ENCODE data around the gene SPAG9.
A peak's percentile ranks its signal among the peaks of the same experiment; 100 is the strongest.

The SPAG9 gene

DNA sequence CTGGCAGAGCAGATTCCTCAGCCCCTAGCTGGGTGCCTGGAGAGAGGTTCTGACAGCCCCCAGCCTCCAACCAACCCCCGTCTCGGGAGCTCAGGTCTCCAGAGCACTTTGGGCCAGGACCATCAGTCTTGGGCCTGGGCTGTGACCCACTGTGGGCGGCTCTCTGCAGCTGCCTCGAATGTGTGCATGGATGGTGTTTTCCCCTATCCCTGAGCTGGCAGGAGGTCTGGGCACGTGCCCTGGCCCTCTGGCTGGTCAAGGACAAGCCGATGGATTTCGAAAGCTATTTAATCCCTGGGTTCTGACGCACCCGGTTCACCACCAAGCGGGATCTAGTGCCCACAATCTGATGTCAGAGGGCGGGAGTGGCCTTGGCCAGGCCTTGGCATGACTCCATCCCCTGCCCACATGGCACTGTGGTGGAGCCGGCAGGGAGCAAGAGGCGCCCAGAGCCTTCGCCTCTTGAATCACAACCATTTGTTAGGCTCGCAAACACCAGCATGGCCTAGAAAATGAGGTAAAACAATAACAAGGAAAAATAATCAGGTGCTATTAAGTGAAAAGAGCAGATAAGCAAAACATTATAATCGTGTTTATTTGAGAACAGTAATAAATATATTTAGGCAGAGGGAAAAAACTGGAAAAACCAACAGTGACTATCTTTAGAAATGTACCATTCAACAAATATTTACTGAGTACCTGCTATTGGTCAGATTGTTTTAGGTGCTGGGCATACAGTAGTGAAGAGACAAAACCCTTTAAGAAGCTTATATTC, 185.3 kb downstream of the SPAG9 start:
- no peak for DNase-seq

DNA sequence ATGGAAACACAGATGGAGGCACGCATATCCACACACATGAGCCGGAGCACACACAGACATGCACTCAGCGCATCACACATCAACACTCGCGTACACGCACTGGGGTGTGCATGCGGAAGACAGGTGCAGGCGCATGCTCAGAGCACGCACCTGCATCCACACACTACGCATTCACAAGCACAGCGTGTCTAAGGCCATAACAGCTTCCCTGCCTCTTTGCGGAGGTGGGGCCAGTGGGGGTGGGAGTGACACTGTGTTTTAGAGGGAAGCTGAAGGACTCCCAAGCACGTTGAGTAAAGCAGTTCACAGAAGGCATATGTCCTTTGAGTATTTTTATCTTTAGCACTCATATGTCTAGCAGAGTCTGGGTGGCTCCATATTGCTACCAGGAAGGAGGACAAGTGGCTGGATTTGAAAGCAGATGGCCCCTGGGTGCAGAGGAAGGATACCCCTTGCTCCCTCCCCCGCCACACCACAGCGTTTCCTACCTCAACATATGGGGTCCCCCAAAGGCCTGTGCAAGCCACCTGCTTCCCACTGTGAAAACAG, 185.9 kb downstream of the SPAG9 start:
- no peak for DNase-seq

DNA sequence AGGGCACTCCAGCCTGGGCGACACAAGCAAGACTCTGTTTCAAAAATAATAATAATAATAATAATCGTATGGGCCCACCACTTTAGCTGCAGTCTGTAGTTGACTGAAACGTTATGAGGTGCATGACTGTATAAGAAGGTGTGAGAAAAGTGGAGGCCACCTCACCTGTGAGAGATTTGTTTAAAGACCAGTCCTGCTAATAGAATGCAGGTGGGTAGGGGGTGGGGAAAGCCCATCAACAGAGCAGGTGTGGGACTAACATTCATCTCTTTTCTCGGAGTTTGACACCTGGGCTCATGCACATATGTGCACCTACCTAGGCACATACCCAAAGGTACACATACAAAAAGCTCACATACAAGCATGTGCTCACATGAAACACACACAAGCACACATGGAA, 186.5 kb downstream of the SPAG9 start:
- no peak for DNase-seq

DNA sequence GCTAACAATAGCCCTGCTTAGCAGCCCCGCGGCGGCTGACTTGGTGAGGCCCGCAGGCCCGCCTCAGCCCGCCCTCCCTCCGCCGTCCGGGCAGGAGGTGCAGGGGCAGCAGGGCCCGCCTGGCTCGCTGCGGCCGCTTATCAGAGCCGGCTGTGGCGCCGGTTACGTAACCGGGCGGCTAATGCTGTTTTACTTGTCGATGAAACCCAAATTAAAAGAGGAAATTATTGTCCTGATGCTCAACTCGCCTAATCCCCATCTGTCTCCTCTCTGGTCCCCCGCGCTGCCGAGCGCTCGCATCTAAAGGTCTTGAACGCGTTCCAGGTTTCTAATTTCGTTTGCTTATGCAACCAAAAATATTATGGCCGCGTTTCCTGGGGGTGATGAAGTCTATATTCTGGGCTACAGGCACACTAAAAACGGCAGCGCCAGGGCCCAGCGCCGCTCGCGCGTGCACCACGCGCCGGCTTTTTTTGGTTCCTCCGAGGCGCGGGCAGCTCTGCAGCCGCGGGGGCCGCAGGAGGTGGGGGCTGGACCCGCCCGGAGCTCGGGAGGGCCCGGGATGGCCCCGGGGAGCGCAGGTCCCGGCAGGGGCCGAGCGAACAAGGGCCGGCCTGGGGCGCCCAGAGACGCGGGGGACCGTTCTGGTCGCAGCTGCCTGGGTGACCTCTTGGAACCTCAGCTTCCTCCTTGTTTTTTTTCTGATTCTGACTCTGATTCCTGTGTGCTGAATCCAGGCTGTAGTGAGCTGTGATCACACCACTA, 189.3 kb downstream of the SPAG9 start:
- peak; percentile 79 for DNase-seq

DNA sequence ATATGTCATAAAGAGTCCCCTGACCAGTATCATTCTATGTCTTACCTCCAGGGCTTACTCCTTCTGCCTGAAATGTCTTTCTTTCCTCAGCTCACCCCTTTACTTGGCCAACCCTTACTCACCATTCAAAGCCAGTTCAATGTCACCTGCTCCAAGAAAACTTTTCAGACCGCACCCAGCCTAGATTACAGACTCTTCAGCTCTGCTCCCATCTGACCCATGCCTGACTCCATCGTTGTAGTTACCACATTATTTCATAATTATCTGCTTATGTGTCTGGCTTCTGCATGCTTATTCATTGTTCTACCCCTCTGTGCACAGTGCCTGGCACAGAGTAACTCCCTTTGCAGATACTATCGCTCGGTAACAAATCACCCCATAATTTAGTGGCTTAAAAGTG, 192.0 kb downstream of the SPAG9 start:
- DNase-seq: no peak

DNA sequence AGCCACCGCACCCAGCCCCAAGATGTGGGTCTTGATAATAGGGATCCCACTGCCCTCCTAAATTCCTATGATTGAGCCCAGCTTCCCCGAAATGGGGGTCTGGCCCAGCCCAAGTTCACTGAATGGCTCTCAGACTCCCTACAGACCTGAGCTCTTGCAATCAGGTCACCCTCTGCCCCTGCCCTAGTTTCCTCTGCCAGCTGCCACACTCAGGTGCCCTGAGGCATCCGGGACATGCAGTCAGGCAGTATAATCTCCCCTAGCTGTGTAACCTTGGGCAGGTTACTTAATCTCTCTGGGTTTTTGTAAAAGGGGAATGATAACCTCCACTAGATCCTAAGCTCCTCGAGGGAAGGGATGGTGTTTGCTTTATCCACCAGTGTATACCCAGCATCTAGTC, 193.4 kb downstream of the SPAG9 start:
- no peak for DNase-seq

DNA sequence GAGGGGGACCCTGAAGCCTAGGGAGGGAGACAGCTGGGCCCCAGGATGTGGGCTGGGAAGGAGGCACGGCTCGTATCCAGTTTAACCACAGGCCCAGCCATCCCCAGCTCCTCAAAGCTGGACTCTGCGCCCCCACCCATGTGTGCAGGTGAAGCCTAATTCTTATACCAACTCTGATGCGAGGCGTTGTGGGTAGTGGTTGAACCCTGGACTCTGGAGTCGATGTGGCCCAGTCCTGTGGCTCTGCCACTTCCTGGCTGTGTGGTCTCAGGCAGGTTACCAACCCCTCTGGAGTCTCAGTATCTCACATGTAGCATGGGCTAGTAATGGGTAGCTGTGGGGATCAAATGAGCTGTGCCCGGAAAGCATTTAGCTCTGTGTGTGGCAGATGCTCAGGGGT, 194.1 kb downstream of the SPAG9 start:
- DNase-seq: no peak

DNA sequence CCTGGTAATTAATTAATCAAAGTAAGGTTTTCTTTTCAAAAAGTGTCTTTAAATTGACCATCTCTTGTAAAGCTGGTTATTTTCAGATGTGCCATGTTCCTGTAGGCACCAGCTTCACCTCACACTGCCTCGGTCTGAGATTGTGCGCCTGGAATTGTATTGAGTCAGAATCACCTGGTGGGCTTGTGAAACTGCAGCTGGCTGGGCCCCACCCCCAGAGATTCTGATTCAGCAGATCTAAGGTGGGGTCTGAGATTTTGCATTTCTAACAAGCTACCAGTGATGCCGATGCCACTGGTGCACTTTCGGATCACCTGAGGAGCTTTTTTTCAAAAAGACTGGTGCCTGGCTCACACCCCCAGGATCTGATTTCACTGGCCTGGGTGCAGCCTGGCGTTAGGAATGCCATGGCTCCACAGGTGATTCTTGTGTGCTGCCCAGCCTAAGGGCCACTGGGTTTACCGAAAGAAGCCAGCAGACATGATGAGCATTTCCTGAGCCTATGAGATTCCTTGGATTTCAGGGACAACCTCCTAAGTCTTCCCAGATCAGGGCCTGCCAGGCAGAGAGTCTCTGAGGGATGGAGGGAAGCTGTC, 195.3 kb downstream of the SPAG9 start:
- no peak for DNase-seq

DNA sequence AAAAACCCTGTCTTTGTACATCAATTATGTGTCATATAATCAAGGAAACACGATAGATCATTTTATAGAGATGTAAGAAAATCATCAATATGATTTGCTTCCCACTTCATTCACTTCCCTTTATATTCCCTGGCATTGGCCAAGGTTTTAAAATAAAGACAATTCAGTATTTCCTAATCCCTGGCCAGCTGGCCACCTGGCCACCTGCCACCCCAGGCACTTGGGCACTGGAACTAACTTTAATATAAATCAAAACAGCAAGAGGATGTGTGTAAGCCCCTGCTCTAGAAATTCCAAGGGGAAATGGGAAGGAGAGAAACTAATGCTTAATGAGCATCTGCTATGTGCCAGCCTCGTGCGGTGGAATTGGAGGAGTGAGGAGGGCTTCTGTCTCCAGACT, 195.9 kb downstream of the SPAG9 start:
- no peak for DNase-seq

DNA sequence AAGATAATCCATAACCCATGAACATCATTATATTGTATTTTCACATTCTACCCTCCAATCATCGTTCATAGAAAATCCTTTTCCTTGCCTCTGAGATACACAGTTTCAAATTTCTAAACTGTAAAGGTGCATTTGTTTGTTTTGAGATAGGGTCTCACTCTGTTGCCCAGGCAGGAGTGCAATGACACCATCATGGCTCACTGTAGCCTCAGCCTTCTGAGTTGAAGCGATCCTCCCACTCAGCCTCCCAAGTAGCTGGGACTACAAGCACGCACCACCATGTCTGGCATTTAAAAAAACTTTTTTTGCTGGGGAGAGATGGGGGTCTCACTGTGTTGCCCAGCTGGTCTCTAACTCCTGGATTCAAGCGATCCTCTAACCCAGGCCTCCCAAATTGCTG, 196.4 kb downstream of the SPAG9 start:
- DNase-seq: no peak

DNA sequence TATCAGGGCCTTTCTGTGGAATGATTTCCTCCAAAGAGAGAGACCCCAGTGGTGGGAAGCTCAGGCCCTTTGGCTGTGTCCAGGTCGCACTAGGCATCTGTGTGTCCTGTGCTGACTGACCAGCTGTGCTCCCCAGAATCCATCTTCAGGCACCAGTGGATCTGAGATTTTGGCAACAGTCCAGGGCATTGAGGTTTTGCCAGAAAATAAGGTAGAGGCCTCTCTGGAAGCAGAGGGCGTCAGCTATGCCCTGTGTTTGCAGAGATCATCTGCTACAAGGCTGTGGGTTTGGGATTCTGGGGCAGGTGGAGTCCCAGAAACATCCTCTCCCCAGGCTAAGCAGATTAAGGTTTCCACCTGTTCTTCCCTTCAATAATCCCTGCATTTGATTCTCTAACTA, 197.1 kb downstream of the SPAG9 start:
- no peak for DNase-seq

DNA sequence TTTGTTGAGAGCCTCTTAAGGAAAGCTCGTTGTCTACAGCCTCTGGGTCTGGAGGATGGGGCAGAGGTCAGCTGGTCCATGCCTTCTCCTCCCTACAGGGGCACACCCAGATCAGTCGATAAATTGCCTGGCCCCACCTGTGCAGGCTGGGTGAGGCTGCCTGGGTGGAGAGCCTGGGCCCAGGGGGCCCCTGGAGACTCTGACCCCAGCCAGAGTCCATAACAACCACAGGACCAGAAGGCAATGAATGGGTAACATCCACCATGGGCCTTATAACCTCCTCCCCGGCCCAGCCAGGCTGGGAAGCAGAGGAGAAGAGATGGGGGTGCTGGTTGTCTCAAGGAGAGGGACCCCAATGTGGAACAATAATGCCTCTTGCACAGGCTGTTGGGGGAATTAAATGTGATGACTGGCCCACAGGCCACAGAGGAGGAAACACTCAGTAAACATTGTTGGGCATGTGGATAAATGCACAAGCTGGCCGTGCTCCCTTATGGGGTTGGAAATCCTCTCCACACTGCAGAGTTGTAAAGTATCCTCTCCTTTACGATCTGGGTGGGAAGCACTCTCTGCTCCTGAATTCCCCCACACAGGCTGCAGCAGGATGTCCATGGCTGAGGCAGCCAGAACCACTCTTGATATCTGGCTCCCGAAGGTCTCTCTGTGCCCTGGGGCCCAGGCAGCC, 197.8 kb downstream of the SPAG9 start:
- no peak for DNase-seq

DNA sequence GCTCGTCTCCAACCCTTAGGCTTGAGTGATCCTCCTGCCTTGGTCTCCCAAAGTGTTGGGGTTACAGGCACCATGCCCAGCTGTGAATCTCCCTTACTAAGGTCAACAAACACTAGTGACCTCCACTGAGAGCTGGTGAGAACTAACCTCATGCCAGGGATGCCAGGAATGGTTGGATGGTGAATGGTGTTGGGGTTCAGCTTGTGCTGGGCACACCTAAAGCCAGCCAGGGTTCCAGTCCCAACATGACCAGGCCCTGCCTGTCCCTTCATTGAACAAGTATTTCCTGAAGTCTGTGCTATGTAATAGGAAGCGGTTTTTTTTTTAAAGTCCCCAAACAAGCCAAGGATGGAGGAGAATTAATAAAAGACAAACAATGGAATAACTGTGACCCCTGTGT, 198.6 kb downstream of the SPAG9 start:
- DNase-seq: no peak

DNA sequence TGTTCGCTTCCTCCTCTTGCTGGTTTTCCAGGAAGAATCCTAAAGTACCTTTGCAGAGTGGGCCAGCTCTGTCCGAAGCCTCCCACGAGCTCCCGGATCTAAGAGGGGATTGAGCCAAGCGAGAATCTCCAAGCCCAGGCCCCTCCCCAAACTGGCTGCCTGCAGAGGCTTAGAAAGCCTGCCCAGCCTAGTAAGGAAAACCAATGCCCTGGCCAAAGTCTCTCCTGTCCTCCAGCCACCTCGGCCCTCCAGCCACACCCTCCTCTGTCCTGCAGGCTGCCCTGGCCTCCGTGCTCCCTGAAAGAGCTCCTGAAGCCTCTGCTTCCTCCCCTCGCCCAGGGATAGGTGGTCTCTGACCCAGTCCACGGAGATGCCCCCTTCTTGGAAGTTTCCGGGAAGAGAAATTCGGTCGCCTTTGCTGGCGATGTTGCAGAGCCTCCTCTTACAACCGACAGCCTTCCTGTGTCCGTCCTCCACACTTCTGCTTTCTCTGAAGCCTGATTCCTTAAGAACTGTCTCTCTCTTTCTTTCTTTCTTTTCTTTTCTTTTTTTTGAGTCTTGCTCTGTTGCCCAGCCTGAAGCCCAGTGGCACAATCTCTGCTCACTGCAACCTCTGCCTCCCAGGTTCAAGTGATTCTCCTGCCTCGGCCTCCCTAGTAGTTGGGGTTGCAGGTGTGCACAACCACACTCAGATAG, 199.6 kb downstream of the SPAG9 start:
- no peak for DNase-seq

DNA sequence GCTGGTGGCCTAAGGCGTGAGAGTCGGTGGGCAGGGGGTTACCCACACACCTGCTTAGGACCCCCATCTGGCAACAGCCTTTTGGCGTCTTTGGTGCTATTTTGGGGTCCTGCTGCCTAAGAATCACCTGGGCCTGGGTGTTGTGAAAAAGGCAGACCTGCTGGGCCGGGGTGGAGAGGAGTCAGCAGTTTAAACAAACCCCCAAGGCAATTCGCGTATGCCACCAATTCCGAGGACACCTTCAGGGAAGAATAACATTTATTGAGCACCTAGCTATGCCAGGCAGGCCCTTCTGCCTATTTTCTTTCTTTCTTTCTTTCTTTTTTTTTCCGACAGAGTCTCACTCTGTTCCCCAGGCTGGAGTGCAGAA, 200.6 kb downstream of the SPAG9 start:
- no peak for DNase-seq

DNA sequence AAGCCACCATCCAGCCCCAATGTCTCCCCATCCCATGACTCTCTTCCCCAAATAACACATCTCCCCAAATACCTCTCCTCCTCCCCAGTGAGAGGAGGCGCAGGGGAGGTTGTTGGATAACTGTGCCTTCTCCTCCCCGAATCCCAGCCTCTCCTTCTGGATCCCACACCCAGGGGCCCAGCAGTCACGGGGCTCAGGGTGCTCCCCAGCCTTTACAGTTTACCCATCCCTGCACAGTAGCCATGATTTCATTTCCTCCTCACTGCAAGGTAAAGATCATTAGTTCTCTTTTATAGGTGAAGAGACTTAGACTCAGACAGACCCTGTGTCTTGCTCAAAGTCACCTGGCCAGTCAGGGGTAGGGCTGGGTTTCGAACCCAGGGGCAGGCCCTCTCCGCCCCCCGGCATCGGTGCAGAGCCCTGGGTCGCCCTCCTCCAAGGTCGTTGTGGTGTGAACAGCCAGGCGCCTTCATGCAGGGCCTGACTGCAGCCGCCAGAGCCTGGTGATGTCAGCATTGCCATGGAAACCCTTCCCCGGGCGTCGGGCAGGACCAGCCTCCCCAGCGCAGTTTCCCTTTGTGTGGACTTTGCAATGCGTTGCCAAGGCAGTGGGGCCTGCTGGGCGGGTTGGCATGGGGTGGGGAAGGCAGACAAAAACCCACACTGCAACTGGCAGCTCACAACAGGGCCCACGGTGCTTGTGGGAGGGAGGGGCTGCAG, 201.2 kb downstream of the SPAG9 start:
- DNase-seq: peak; percentile 65

DNA sequence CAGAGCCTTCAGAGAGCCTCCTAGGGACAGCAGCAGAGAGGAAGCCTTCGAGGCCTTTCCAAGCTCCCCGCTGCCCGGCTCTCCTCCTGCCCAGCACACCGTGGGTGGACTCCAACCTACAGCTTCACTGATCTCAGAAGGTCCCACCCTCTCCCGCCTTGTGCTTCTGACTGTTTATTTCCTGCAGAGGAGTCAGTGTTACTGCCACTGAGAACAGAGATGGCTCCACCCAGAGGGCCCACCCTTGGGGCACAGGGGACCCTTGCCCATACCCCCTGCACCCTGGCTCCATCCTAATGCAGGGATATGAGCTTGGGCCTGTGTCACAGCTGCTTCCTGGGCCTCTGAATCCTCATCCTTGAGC, 201.8 kb downstream of the SPAG9 start:
- no peak for DNase-seq

DNA sequence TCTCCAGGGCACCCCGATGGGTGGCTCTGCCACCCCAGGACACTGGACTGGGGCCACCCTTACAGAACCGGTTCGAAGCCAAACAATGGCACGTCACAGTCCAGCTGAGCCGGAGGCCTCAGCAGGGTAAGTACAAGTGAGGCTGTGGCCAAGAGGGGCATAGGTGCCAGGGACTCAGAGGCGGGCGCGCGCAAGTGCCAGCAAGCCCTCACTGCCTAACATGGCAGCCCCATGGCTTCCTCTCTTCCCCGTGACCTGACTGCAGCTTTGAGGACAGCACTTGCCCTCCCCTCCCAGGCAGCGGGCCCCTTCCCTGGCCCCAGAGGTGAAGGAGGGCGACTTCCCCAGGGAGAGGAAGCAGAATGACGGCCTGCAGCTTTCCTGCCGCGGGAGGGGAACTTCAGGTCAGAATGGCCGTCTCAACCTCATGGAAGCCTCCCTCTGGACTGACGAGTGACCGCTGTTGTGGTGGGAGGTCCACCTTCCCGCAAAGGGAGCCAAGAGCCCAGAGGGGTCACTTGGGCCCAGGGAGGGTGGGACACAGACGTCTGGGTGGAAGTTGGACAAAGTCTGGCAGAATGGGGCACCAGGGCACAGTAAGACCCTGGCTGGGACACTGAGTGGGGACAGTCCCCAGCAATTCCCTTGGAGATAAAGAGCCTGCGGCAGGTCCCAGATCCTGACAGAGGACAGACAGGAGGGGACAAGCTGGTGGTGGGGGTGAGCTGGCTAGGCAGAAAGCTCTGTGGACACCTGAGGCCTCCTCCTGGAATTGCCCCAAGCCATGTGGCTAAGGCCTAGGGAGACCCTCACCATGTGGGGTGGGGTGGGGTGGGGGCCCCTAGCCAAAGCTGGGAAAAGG, 202.4 kb downstream of the SPAG9 start:
- DNase-seq: no peak

DNA sequence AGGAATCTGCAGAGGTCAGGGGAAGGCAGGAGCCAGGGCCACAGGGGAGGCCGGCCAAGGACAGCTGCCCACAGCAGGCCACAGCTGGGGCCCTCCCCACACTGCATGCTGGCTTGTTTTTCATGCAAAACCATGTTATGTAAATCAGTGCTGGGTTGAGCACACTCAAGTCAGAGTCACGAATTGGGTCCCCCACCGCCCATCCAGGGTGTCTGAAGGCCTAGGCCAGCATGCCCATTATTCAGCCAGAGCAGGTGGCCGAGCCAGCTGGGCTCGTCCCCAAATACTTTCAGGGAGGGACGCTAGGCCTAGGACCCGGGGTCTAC, 203.3 kb downstream of the SPAG9 start:
- DNase-seq: no peak

DNA sequence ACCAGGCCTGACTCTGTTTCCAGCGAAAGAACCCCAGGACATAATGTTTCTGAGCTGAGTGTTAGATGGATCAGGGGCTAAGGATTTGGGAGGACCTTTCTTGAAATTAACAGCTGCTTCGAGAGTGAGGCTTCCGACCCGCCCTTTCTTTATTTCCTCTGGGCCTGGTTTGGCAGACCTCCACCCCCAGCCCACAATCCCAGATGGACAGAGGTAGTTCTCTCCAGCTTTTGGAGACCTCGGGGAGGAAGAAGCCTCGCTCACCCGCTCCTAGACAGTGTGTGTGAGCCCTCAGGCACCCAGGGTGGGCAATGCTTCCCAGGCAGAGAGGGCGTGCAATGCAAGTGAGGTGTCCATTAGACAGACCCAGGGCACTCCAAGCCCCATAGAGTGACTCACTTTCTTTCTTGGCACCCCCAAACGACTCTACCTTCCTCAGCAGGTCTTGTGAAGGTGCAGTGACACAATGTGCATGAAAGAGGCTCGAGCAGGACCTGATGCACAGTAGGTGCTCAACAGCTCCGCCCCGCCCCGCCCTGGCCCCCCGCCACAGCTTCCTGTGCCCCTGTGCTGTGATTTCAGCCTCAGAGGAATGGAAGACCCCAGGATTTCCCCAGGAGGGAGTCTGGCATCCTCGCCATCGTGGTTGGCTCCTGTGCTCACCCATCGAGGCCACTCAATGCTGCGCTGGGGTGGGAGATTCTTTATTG, 203.8 kb downstream of the SPAG9 start:
- DNase-seq: no peak

All from amniotic stem cell (primary cell).